SK-N-MC (cell line): ENCODE data around the gene JUN.

Source experiments
- EZH2 ChIP-seq: fragments of 200-600 bp; sonication (generic); IDR thresholded peaks from one replicate; pipeline ENCODE4 v1.6.1; 2017; ENCODE audit warnings: antibody characterized with exemption
- POLR2AphosphoS5 ChIP-seq: IDR thresholded peaks from 2 replicates; pipeline ENCODE4 v1.6.1; 2012; ENCODE audit warnings: mild to moderate bottlenecking, low read depth, low read length, borderline replicate concordance

- no peak for TF ChIP-seq POLR2AphosphoS5
- no peak for TF ChIP-seq EZH2
These were observed 30.4 kb downstream of the JUN start for GRCh38 chr1:58753431-58753866.
